ENCODE measurements around the gene ADRM1. TPM values are rescaled to one million over a fixed set of nuclear protein-coding genes. Genes with fewer than 3 reads are reported as not detected.
A peak's percentile ranks its signal among the peaks of the same experiment; 100 is the strongest.

Gene ADRM1
- total and polyA plus RNA-seq, 7 donors, result 61.3 to 130 (median 102) TPM

- WGBS, 2 donors, result 93 to 94% methylated on average over 29 of the region's 29 CpGs
- Histone ChIP-seq H3K9me3 (no peaks in the 10 kb centered on the region), H3K4me1 (peaks cover 0 to 49% (median 34%) of the 10 kb centered on the region in 4 donors), H3K27ac (peak overlapping the region in 3 of 4 donors; percentile 93 to 99 (median 97)), H3K27me3 (no peaks in the 10 kb centered on the region), H3K4me3 (no peak overlapping the region), H3K36me3 (peaks cover 72 to 90% (median 74%) of the 10 kb centered on the region in 4 donors)
- DNase-seq, result no peak
- TF ChIP-seq POLR2A (IDR thresholded peaks at IDR 0.05) (no peak), POLR2AphosphoS5 (IDR thresholded peaks at IDR 0.05) (no peak), EP300 (IDR thresholded peaks at IDR 0.05) (no peak), CTCF (IDR thresholded peaks at IDR 0.05) (no peak)
- intact Hi-C loops (cut with DNase I), result loop anchor here (5.0 kb wide), 1 partner anchor 39 kb away; no protein-coding TSS in a partner anchor
Observed at GRCh38 chr20:62308102-62308822, 5.5 kb downstream of the ADRM1 start.

GRCh38 chr20:62309198-62309944, 6.6 kb downstream of the ADRM1 start:
- H3K4me3 ChIP-seq, result no peak overlapping the region
- H3K9me3 ChIP-seq, result no peaks in the 10 kb centered on the region
- peak overlapping the region in 3 of 4 donors; percentile 43 to 58 (median 54) for H3K27ac ChIP-seq
- no peak for TF ChIP-seq CTCF (IDR thresholded peaks at IDR 0.05)
- TF ChIP-seq POLR2A (IDR thresholded peaks at IDR 0.05), result no peak
- TF ChIP-seq POLR2AphosphoS5 (IDR thresholded peaks at IDR 0.05), result no peak
- no peak for TF ChIP-seq EP300 (IDR thresholded peaks at IDR 0.05)
- intact Hi-C loops (cut with DNase I), result loop anchor here (5.0 kb wide), 1 partner anchor 38 kb away; no protein-coding TSS in a partner anchor
- no peak for DNase-seq
- 88 to 90% methylated on average over 26 of the region's 26 CpGs for WGBS, 2 donors
- H3K36me3 ChIP-seq, result peaks cover 78 to 97% (median 81%) of the 10 kb centered on the region in 4 donors
- no peaks in the 10 kb centered on the region for H3K27me3 ChIP-seq
- H3K4me1 ChIP-seq, result peaks cover 0 to 39% (median 24%) of the 10 kb centered on the region in 4 donors

GRCh38 chr20:62309947-62310756, 7.4 kb downstream of the ADRM1 start:
- TF ChIP-seq POLR2AphosphoS5 (IDR thresholded peaks at IDR 0.05) (no peak), EP300 (IDR thresholded peaks at IDR 0.05) (no peak), POLR2A (IDR thresholded peaks at IDR 0.05) (no peak), CTCF (IDR thresholded peaks at IDR 0.05) (no peak)
- Histone ChIP-seq H3K9me3 (no peaks in the 10 kb centered on the region), H3K4me3 (no peak overlapping the region), H3K36me3 (peaks cover 86 to 97% (median 89%) of the 10 kb centered on the region in 4 donors), H3K27me3 (no peaks in the 10 kb centered on the region), H3K4me1 (peaks cover 0 to 31% (median 16%) of the 10 kb centered on the region in 4 donors), H3K27ac (peak overlapping the region in 3 of 4 donors; percentile 43 to 58 (median 54))
- no peak for DNase-seq
- intact Hi-C loops (cut with DNase I), result loop anchor here (5.0 kb wide), 1 partner anchor 37 kb away; no protein-coding TSS in a partner anchor
- WGBS, 2 donors, result 80 to 87% methylated on average over 29 of the region's 29 CpGs

DNA sequence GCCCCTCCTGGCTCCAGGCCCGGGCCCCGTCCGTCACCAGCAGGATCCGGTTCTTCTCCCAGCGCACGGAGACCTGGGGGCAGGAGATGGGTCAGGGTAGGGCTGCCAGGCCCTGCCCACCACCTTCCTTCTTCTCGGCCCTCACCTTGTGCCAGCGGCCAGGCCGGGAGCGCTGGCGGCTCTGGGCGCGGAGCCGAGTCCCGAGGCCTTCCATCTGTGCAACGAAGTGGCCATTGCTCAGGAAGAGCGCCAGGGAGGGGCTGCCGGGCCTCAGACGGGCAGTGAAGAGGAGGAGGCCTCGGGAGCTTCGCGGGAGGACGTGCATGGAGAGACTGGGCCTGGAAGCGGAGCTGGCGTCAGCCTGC, 7.9 kb downstream of the ADRM1 start:
- H3K36me3 ChIP-seq, result peaks cover 88 to 97% (median 95%) of the 10 kb centered on the region in 4 donors
- no peaks in the 10 kb centered on the region for H3K27me3 ChIP-seq
- peaks cover 0 to 25% (median 10%) of the 10 kb centered on the region in 4 donors for H3K4me1 ChIP-seq
- TF ChIP-seq POLR2AphosphoS5 (IDR thresholded peaks at IDR 0.05) (no peak), EP300 (IDR thresholded peaks at IDR 0.05) (no peak)
- H3K27ac ChIP-seq, result peak overlapping the region in 3 of 4 donors; percentile 43 to 58 (median 54)
- DNase-seq, result no peak
- no peaks in the 10 kb centered on the region for H3K9me3 ChIP-seq
- no peak overlapping the region for H3K4me3 ChIP-seq
- intact Hi-C loops (cut with DNase I), result no loop called here
- 73 to 87% methylated on average over 25 of the region's 25 CpGs for WGBS, 2 donors

Measured in sigmoid colon (tissue), 7 donors.